ENCODE results near the gene SLX9.

DNA sequence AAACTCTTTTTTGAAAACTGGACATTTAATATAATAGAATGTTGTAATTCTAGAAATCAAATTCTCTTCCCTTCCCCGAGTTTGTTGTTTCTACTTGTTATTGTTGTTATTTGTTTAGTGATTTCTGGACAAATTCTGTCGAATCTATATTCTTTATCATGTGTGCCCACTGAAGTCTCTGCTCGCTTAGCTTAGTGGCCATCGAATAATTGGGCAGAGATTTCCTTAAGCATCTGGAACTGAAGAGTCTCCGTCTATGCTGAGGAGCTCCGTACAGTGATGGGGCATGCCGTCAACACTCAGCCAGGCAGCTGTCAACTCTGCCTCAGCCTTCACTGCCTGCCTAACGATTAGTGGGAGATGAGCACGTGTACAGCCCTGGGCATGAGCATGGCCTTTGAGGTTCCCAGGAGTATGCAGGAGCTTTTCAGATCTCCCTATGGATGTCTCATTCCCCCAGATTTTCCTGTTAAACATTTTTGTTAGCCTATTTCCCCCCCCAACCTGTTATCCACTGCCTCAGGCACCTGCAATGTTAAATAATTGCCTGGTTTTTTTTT, 66.8 kb downstream of the SLX9 start:
- TF ChIP-seq, protein P1, sequence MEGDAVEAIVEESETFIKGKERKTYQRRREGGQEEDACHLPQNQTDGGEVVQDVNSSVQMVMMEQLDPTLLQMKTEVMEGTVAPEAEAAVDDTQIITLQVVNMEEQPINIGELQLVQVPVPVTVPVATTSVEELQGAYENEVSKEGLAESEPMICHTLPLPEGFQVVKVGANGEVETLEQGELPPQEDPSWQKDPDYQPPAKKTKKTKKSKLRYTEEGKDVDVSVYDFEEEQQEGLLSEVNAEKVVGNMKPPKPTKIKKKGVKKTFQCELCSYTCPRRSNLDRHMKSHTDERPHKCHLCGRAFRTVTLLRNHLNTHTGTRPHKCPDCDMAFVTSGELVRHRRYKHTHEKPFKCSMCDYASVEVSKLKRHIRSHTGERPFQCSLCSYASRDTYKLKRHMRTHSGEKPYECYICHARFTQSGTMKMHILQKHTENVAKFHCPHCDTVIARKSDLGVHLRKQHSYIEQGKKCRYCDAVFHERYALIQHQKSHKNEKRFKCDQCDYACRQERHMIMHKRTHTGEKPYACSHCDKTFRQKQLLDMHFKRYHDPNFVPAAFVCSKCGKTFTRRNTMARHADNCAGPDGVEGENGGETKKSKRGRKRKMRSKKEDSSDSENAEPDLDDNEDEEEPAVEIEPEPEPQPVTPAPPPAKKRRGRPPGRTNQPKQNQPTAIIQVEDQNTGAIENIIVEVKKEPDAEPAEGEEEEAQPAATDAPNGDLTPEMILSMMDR (IDR thresholded peaks at IDR 0.05), result no peak
- no peak for TF ChIP-seq POLR2A (IDR thresholded peaks at IDR 0.05)
